Midbrain (tissue), 1 donor: Measurements from ENCODE around the gene CDC42SE2.

Experiments used
- DNase-seq: peaks from one replicate; lab custom pipeline; 2025; lab: John Stamatoyannopoulos, UW

The CDC42SE2 gene

GRCh38 chr5:131263648-131264450 lies at the start of gene CDC42SE2:
Gene CDC42SE2, plus strand, starts transcription at chr5:131264053. Its CDS starts 95,441 bp downstream, at chr5:131359494.
- peak; percentile 90 for DNase-seq

GRCh38 chr5:131214609-131215227 lies 49.1 kb upstream of the CDC42SE2 start:
- no peak for DNase-seq

- DNase-seq, result no peak
Measured at GRCh38 chr5:131217791-131218190, 46.1 kb upstream of the CDC42SE2 start.

GRCh38 chr5:131218392-131218791 lies 45.5 kb upstream of the CDC42SE2 start:
- DNase-seq, result no peak

GRCh38 chr5:131220566-131220965 lies 43.3 kb upstream of the CDC42SE2 start:
- DNase-seq, result no peak

GRCh38 chr5:131221008-131221703 lies 42.7 kb upstream of the CDC42SE2 start:
- DNase-seq, result no peak

- DNase-seq, result no peak
Measured at GRCh38 chr5:131221888-131222287, 42.0 kb upstream of the CDC42SE2 start.

GRCh38 chr5:131222731-131223130 lies 41.1 kb upstream of the CDC42SE2 start:
- no peak for DNase-seq

GRCh38 chr5:131223751-131224386 lies 40.0 kb upstream of the CDC42SE2 start:
- no peak for DNase-seq

- DNase-seq, result peak; percentile 41
Measured at GRCh38 chr5:131224387-131225201, 39.3 kb upstream of the CDC42SE2 start.

- DNase-seq, result no peak
Measured at GRCh38 chr5:131225282-131225974, 38.4 kb upstream of the CDC42SE2 start.

- no peak for DNase-seq
Measured at GRCh38 chr5:131226899-131227298, 37.0 kb upstream of the CDC42SE2 start.

GRCh38 chr5:131228646-131229045 lies 35.2 kb upstream of the CDC42SE2 start:
- DNase-seq, result no peak

GRCh38 chr5:131229623-131230022 lies 34.2 kb upstream of the CDC42SE2 start:
- DNase-seq, result no peak

- DNase-seq, result peak; percentile 48
Measured at GRCh38 chr5:131230406-131230805, 33.4 kb upstream of the CDC42SE2 start.

GRCh38 chr5:131239686-131240085 lies 24.2 kb upstream of the CDC42SE2 start:
- DNase-seq, result no peak

- no peak for DNase-seq
Measured at GRCh38 chr5:131242728-131243255, 21.1 kb upstream of the CDC42SE2 start.

GRCh38 chr5:131245312-131245711 lies 18.5 kb upstream of the CDC42SE2 start:
- no peak for DNase-seq

GRCh38 chr5:131245948-131246347 lies 17.9 kb upstream of the CDC42SE2 start:
- DNase-seq, result no peak

GRCh38 chr5:131246504-131246903 lies 17.3 kb upstream of the CDC42SE2 start:
- DNase-seq, result no peak
